Measurements from ENCODE around the gene TARS1. TPM values are rescaled to one million over a fixed set of nuclear protein-coding genes. Genes with fewer than 3 reads are reported as not detected.

The TARS1 gene
- total and polyA plus RNA-seq, 11 donors, result 58.1 to 91.0 (median 71.9) TPM

- no peak for DNase-seq
- intact Hi-C loops (cut with DNase I), result no loop called here
- Histone ChIP-seq H3K4me3 (no peak overlapping the region), H3K36me3 (peaks cover 0 to 100% (median 99%) of the 10 kb centered on the region in 9 donors), H3K27me3 (no peaks in the 10 kb centered on the region), H3K9me3 (no peaks in the 10 kb centered on the region), H3K4me1 (peaks cover 0 to 4% (median 0%) of the 10 kb centered on the region in 12 donors), H3K27ac (no peak overlapping the region)
- no peak for ATAC-seq
- 86 to 93% (median 89%) methylated on average over 3 of the region's 3 CpGs for WGBS, 4 donors
- TF ChIP-seq POLR2A (IDR thresholded peaks at IDR 0.05) (no peak), CTCF (IDR thresholded peaks at IDR 0.05) (no peak)
Observed at GRCh38 chr5:33462456-33462855, 21.7 kb downstream of the TARS1 start.

GRCh38 chr5:33465120-33465519, 24.4 kb downstream of the TARS1 start:
- no peak overlapping the region for H3K4me3 ChIP-seq
- no peaks in the 10 kb centered on the region for H3K9me3 ChIP-seq
- ATAC-seq, result no peak
- no peaks in the 10 kb centered on the region for H3K4me1 ChIP-seq
- DNase-seq, result no peak
- H3K36me3 ChIP-seq, result peaks cover 0 to 100% (median 98%) of the 10 kb centered on the region in 9 donors
- 90 to 97% (median 94%) methylated on average over 3 of the region's 3 CpGs for WGBS, 4 donors
- intact Hi-C loops (cut with DNase I), result no loop called here
- no peaks in the 10 kb centered on the region for H3K27me3 ChIP-seq
- no peak for TF ChIP-seq POLR2A (IDR thresholded peaks at IDR 0.05)
- no peak for TF ChIP-seq CTCF (IDR thresholded peaks at IDR 0.05)
- no peak overlapping the region for H3K27ac ChIP-seq

GRCh38 chr5:33468775-33469435, 28.1 kb downstream of the TARS1 start:
- no peak overlapping the region for H3K4me3 ChIP-seq
- intact Hi-C loops (cut with DNase I), result no loop called here

More at GRCh38 chr5:33468775-33469435, 28.1 kb downstream of the TARS1 start:
- H3K9me3 ChIP-seq, result no peaks in the 10 kb centered on the region
- ATAC-seq (no peak), DNase-seq (no peak)
- no peaks in the 10 kb centered on the region for H3K4me1 ChIP-seq
- peaks cover 0 to 100% (median 90%) of the 10 kb centered on the region in 9 donors for H3K36me3 ChIP-seq
- TF ChIP-seq POLR2A (IDR thresholded peaks at IDR 0.05) (no peak), CTCF (IDR thresholded peaks at IDR 0.05) (no peak)
- WGBS, 4 donors, result 83 to 90% (median 85%) methylated on average over 9 of the region's 9 CpGs
- H3K27ac ChIP-seq, result no peak overlapping the region
- no peaks in the 10 kb centered on the region for H3K27me3 ChIP-seq
